Gastroesophageal sphincter (tissue), 2 donors: ENCODE measurements around the gene ERF.

Experiments
- POLR2A ChIP-seq, 2 donors: fragments of 450-650 bp; IDR thresholded peaks; one replicate each; pipeline ENCODE4 v1.6.1; 2017; ENCODE audit warnings: antibody characterized with exemption in 2 of 2, mild to moderate bottlenecking in 2 of 2, moderate library complexity in 1 of 2
- POLR2AphosphoS5 ChIP-seq: sonication (generic); formaldehyde crosslinking; IDR thresholded peaks from one replicate; pipeline ENCODE4 v1.6.1; 2017; ENCODE audit warnings: antibody characterized with exemption

DNA sequence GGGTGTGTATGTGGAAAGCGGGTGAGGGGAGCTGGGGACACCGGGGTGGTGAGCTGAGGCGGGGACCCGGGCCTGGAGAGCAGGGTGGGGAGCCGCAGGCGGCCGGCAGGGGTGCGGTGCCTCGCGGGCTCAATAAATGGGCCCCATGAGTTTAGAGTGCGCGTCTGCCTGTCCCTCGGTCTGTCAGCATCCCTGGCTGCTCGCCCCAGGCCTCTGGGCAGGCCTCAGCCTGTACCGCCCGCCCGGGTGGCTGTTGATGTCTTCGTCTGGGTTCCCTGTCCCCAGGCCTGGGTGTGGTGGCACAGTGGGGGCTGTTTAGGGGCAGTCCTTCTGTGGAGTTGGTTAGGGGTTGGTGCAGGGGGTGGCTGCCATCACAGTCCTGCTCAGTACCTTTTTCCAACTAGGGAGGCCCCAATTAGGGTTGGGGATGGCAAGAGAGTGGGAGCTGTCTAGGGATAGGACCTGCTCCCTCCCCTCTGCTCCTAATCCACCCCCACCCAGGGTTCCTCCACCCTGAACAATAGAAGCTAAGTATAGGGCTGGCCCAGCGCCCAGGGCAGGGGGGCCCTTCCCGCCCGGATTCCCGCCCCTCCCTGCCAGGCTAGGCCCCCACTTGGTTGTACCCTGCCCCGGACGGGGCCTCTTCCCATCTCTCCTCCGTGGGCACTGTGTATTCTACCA lies 26.4 kb upstream of the ERF start:
- TF ChIP-seq POLR2AphosphoS5, result no peak
- no peak for TF ChIP-seq POLR2A (IDR thresholded peaks at IDR 0.05)
